Natural killer cell (primary cell): ENCODE data around the gene CDCA4. TPM values are rescaled to one million over a fixed set of nuclear protein-coding genes. Genes with fewer than 3 reads are reported as not detected.

Source experiments
- ATAC-seq, 3 donors: fragments of 150-1000 bp in 2 of 3; fragments of 200-7000 bp in 1 of 3; cut with Tn5 transposase; 1 replicate in 1 of 3; 2 replicates in 2 of 3; pipeline ENCODE4 v1.10.0; 2021; ENCODE audit warnings: mild to moderate bottlenecking in 2 of 3, moderate library complexity in 2 of 3
- DNase-seq, 2 donors: peaks; one replicate each; pipeline versions ENCODE4 v3.0.0 to v3.0.0-alpha.2; 2013 to 2021; ENCODE audit warnings: mixed read lengths in 1 of 2
- H3K27ac ChIP-seq: one replicate; pipeline ENCODE4 v1.5.1; 2013; ENCODE audit warnings: mild to moderate bottlenecking, low read length
- H3K27me3 ChIP-seq: one replicate; pipeline ENCODE4 v1.6.1; 2013; ENCODE audit warnings: low read length; ENCODE audit not compliant: control insufficient read depth, insufficient read depth
- H3K36me3 ChIP-seq: one replicate; pipeline ENCODE4 v1.6.1; 2013; ENCODE audit warnings: low read length; ENCODE audit not compliant: control insufficient read depth, insufficient read depth
- H3K4me1 ChIP-seq: one replicate; pipeline ENCODE4 v1.6.1; 2013; ENCODE audit warnings: low read length; ENCODE audit not compliant: control insufficient read depth, insufficient read depth
- H3K4me3 ChIP-seq: one replicate; pipeline ENCODE4 v1.5.1; 2013; ENCODE audit warnings: low read length
- H3K9me3 ChIP-seq: one replicate; pipeline ENCODE4 v1.6.1; 2013; ENCODE audit warnings: low read length; ENCODE audit not compliant: control insufficient read depth, insufficient read depth
- H3K27ac Mint-ChIP-seq, 2 donors: one replicate each; pipeline ENCODE4 v1.8.0; 2022; ENCODE audit warnings: mild to moderate bottlenecking in 2 of 2, mixed read lengths in 2 of 2, moderate library complexity in 1 of 2
- H3K27me3 Mint-ChIP-seq, 2 donors: one replicate each; pipeline ENCODE4 v1.8.0; 2022; ENCODE audit warnings: low read depth in 2 of 2, mixed read lengths in 2 of 2
- H3K36me3 Mint-ChIP-seq: one replicate; pipeline ENCODE4 v1.8.0; 2022; ENCODE audit warnings: mixed read lengths
- H3K4me1 Mint-ChIP-seq, 2 donors: one replicate each; pipeline ENCODE4 v1.8.0; 2022; ENCODE audit warnings: mixed read lengths in 2 of 2
- H3K4me3 Mint-ChIP-seq: one replicate; pipeline ENCODE4 v1.8.0; 2022; ENCODE audit warnings: mild to moderate bottlenecking, moderate library complexity, mixed read lengths
- H3K9me3 Mint-ChIP-seq, 2 donors: one replicate each; pipeline ENCODE4 v1.8.0; 2022; ENCODE audit warnings: mixed read lengths in 2 of 2
- CTCF ChIP-seq: fragments of 200-600 bp; IDR thresholded peaks from one replicate; pipeline ENCODE4 v1.8.0; 2022; ENCODE audit warnings: antibody characterized with exemption
- WGBS: methylation state at CpG from one replicate; pipeline ENCODE4 v1.1.7; 2013; ENCODE audit warnings: missing lambda C conversion rate; ENCODE audit not compliant: insufficient coverage; 5-methylcytosine and 5-hydroxymethylcytosine counted together
- intact Hi-C: fragments of 100-400 bp; cut with micrococcal nuclease; formaldehyde crosslinking; loops from one replicate; pipeline ENCODE4 v1.14.2; 2022
- total RNA-seq, 4 donors: library from RNA; stranded (reverse); fragments of 120-200 nt in 1 of 4; gene quantifications; one replicate each; pipeline versions ENCODE4 v1.2.3 to v1.2.4, GENCODE V29; 2013 to 2022

CDCA4 gene
- total RNA-seq, 3 donors from 2014 or later (not counting 1 experiment from before 2014, with no cell fraction given): 10.3 to 20.7 (median 16.6) TPM

- Mint-ChIP-seq H3K36me3 (no peaks in the 10 kb centered on the region), H3K9me3 (no peaks in the 10 kb centered on the region), H3K27me3 (peaks cover 8 to 22% of the 10 kb centered on the region in 2 donors), H3K27ac (peak within 1 kb of the TSS in 1 of 2 donors; percentile 5), H3K4me3 (peak within 1 kb of the TSS; percentile 82), H3K4me1 (peaks cover 11 to 24% of the 10 kb centered on the region in 2 donors)
- intact Hi-C loops: loop anchor here (10.0 kb wide), 1 partner anchor 377 kb away; no protein-coding TSS in a partner anchor
- no peak for TF ChIP-seq CTCF
- Histone ChIP-seq H3K27ac (no peak within 1 kb of the TSS), H3K27me3 (peaks cover 15% of the 10 kb centered on the region), H3K4me3 (no peak within 1 kb of the TSS), H3K4me1 (peaks cover 15% of the 10 kb centered on the region), H3K36me3 (no peaks in the 10 kb centered on the region), H3K9me3 (no peaks in the 10 kb centered on the region)
- ATAC-seq (peak; percentile 55 to 80 (median 75)), DNase-seq (peak in 1 of 2 donors; percentile 73)
- 3% methylated on average over 111 of the region's 111 CpGs for WGBS
These were observed 42.9 kb downstream of the CDCA4 start, which contains the start of gene AHNAK2 for GRCh38 chr14:104977681-104978653. TSS of gene AHNAK2 (minus strand) at chr14:104978374. CDS start at chr14:104978237, 137 bp downstream.

DNA sequence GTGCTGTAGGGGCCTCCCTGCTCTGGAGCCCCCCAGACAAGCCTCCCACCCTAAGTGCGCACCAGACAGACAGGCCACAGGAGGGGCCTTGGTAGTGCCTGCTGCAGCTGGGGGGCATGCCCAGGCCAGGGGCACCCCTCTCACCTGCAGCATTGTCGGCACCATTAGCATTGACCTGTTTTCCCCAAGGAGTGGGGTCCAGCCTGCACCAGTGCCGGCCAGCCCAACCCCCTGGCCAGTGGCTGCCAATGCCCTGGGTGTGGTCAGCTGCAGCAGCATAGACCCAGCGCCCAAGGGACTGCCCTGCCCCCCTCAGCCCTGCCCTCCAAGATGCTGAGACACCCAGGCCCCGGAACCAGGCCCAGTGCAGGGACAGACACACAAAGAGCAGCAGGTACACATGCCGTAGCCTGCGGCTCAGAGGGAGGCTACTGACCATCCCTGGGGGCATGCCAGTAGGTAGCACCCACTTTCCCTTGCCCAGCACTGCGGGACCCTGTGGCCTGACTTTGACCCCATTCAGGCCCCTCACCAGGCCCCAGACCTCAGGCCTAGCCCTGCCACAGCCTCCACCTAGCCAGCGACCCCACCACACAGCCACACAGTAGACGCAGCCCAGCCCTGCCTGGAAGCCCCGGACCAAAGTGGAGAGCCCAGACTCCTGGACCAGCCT, 43.7 kb downstream of the CDCA4 start:
- ATAC-seq (no peak), DNase-seq (no peak)
- H3K4me1 Mint-ChIP-seq: peaks cover 11 to 24% of the 10 kb centered on the region in 2 donors
- H3K27me3 Mint-ChIP-seq: peaks cover 8 to 22% of the 10 kb centered on the region in 2 donors
- H3K27ac Mint-ChIP-seq: no peak overlapping the region
- Histone ChIP-seq H3K27me3 (peaks cover 15% of the 10 kb centered on the region), H3K9me3 (no peaks in the 10 kb centered on the region), H3K4me1 (peaks cover 15% of the 10 kb centered on the region), H3K36me3 (no peaks in the 10 kb centered on the region), H3K27ac (no peak overlapping the region), H3K4me3 (no peak overlapping the region)
- peak overlapping the region; percentile 82 for H3K4me3 Mint-ChIP-seq
- intact Hi-C loops: loop anchor here (10.0 kb wide), 1 partner anchor 378 kb away; no protein-coding TSS in a partner anchor
- 77% methylated on average over 11 of the region's 11 CpGs for WGBS
- no peaks in the 10 kb centered on the region for H3K36me3 Mint-ChIP-seq
- no peak for TF ChIP-seq CTCF
- no peaks in the 10 kb centered on the region for H3K9me3 Mint-ChIP-seq

GRCh38 chr14:104976198-104977007, 44.5 kb downstream of the CDCA4 start:
- H3K4me1 ChIP-seq: peaks cover 15% of the 10 kb centered on the region
- intact Hi-C loops: loop anchor here (1.0 to 10.0 kb wide), 2 partner anchors 69 to 378 kb away; no protein-coding TSS in a partner anchor
- no peak overlapping the region for H3K27ac ChIP-seq
- peak overlapping the region in 1 of 2 donors; percentile 35 for H3K27ac Mint-ChIP-seq
- peaks cover 15% of the 10 kb centered on the region for H3K27me3 ChIP-seq
- peaks cover 11 to 24% of the 10 kb centered on the region in 2 donors for H3K4me1 Mint-ChIP-seq
- H3K4me3 Mint-ChIP-seq: peak overlapping the region; percentile 85
- H3K4me3 ChIP-seq: no peak overlapping the region
- TF ChIP-seq CTCF: peak; percentile 95
- WGBS: 46% methylated on average over 21 of the region's 21 CpGs
- no peaks in the 10 kb centered on the region for H3K9me3 Mint-ChIP-seq
- peak; percentile 88 to 92 for DNase-seq
- no peaks in the 10 kb centered on the region for H3K9me3 ChIP-seq
- H3K36me3 Mint-ChIP-seq: no peaks in the 10 kb centered on the region
- H3K36me3 ChIP-seq: no peaks in the 10 kb centered on the region
- ATAC-seq: peak; percentile 84 to 91 (median 84)
- H3K27me3 Mint-ChIP-seq: peaks cover 8 to 22% of the 10 kb centered on the region in 2 donors
